ENCODE measurements around the gene KMT5C.

The KMT5C gene

DNA sequence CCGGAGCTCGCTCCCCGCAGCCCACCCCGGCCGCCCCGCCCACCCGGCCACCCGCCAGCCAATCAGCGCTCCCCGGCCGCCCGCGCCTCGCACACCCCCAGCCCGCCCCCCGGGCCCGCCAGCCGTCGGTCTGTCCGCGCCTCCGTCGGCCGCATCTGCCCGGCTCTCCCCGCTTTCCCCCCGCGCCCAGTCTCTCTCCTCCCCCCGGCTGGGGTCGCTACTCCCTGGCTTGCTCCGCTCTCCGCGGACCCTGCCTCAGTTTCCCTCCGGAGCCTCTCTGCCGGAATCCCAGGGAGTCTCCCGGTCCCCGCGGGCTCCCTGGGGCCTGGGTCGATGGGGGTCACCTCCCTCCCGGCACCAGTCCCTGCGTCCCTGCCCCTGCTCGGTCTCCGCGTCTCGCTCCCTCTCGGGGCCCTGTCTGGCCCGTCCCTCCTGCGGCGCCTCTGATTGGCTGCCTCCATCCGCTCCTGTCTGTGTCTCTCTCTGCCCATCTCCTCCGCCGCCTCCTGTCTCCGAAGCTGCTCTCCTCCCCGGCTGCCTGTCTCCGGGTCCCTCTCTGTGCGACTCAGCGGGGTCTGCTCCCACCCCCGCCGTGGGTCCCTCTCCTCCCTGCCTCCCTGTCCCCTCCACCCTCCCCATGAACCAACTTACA, 30.1 kb downstream of the KMT5C start:
- DNase-seq: no peak

DNA sequence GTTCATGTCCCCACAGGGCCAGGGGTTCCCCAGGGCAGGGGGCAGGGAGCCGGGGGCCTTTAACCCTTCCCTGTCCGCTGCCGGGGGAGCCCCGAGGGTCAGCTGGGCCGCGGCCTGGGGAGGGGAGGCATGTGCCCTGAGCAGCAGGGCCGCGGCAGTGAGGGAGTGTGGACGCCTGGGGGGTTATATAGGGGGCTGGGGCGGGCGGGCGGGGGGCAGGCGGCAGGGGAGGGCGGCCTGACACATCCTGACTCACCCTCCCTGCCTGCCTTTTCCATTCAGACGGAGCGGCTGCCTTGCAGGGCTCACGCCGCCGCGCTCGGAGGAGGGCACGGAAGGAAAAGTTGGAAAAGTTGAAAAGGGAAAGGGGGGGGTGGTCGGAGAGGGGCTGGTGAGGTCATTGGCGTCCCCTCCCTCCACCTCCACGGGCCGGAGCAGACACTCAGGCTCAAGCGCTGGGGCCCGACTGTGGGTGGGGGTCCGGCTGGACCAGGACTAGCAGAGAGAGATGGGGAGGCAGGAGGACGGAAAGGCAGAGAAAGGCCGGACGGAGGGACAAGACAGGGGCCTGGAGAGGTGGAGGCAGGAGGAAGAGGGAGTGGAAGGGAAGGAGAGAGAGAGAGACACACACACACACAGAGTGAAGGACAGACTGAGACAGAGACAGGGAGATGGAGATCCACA, 30.8 kb downstream of the KMT5C start, which contains the start of gene IL11:
TSS of gene IL11 (minus strand) at position 159 of the 684 bp plus-strand sequence. CDS start at position 6, 153 bp downstream.
- DNase-seq: no peak

DNA sequence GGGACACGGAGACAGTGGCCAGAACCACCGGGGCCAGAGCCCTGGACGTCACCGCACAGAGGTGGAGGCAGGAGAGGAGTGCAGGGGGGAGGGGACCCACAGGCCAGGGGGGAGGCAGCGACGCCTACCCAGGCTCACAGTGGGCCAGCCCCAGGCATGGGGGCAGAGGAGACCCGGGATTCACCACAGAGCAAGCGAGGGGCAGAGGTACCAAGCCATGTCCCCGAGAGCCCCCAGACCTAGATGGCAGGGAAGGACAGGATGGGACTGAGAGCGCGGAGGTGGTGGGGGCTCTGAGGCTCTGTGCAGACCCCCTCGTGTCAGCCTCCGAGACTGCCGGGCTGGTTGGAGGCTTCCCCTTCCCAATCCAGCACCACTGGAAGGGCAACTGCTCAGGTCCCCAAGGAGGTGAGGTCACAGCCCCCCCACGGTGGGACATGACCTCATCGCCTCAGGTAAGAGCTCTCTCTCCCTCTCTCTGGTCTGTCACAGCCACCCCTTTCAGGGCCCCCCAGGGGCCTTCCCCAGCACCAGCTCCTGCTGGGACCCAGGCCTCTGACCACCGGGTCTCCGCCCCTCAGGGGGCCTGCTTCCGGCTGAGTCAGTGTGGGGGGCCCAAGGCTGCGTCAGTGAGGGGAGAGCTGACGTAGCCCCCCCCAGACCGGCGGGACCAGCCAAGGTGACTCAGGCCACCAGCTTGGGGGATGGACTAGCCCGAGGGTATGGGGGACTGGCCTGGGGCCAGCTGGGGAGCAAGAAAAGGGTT, 32.8 kb downstream of the KMT5C start:
- no peak for DNase-seq

DNA sequence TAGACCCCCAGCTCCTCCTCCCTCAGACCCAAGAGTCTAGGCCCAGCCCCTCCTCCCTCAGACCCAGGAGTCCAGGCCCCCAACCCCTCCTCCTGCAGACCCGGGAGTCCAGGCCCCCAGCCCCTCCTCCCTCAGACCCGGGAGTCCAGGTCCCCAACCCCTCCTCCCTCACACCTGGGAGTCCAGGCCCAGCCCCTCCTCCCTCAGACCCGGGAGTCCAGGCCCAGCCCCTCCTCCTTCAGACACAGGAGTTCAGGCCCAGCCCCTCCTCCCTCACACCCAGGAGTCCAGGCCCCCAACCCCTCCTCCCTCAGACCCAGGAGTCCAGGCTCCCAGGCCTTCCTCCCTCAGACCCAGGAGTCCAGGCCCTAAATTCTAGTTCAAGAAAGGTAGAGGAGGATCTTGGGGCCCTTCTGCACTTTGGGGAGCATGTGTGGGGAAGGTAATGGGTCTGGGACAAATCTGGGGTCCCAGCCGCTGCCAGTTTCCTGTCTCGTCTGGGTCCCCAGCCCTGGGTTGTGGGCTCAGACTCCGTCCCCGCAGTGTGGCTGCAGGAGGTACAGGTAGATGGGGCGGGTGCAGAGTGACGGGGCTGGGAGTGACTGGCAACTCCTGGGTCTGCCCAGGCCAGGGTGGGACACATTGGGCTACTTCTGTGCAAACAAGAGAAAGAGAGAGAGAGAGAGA, 33.8 kb downstream of the KMT5C start:
- no peak for DNase-seq

DNA sequence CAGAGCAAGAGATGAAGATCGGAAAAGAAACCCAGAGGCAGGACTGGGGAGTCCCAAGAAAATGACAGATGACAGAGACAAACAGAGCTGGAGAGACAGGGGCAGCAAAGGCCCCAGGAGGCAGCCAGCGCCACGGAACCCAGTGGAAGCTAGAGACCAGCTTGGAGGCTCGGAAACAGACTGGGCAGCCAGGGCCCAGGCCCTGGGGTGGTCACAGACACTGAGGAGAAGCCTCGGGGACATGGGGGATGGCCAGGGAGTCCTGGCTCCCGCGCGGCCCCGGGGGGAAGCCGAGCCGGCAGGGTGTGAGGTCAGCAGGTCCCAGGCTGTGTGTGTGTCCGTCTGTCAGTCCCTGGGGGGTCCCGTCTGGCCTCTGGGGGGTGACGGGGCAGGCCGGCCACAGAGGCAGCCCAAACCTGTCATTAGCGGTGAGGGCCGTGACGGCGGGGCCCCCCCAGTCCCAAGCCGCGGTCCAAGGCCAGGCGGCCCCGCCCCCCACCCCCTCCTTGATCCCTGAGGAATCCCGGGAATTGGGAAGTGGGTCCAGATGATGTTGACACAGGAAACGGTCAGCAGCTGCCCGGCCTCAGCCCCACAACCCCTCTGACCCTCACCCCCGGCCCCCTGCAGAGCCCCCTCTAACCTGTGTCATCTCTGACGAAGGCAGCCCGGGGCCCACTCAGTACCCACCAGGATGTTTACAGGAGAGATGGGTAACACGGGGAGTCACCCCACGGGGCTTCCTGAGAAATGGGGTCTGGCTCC, 34.5 kb downstream of the KMT5C start:
- no peak for DNase-seq

DNA sequence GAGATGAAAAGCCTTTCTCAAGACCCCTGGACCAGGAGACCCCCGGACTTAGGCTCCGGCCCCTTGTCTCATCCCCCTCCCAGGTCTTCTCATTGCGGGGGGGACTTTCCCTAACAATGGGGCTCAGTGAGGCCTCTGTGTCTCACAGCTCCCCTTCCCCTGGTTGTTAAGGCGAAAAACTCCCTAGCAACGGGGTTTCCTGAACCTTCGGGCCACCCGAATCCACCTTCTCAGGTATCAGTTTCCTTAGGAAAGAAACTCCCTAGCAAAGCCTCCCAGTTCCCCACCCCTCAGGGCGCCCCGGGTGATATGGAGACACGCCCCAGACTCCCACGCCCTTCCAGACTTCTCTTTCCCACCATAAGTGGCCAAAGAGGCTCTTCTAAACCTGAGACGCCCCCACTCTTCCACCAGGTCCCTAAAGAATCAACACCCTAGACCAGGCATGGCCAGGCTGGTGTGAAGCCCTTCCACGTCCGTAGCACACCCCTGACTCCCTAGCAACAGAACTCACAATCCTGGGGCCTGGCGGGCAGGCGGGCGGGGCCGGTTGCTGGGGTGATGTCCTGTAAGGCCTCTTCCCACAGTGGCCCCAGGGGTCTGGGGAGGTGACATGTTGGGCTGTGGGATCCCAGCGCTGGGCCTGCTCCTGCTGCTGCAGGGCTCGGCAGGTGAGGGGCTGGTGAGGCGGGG, 36.7 kb downstream of the KMT5C start, which contains the start of gene TMEM190:
TSS of gene TMEM190 (plus strand) at position 586 of the 693 bp plus-strand sequence. CDS start at position 614, 28 bp downstream.
- DNase-seq: no peak

DNA sequence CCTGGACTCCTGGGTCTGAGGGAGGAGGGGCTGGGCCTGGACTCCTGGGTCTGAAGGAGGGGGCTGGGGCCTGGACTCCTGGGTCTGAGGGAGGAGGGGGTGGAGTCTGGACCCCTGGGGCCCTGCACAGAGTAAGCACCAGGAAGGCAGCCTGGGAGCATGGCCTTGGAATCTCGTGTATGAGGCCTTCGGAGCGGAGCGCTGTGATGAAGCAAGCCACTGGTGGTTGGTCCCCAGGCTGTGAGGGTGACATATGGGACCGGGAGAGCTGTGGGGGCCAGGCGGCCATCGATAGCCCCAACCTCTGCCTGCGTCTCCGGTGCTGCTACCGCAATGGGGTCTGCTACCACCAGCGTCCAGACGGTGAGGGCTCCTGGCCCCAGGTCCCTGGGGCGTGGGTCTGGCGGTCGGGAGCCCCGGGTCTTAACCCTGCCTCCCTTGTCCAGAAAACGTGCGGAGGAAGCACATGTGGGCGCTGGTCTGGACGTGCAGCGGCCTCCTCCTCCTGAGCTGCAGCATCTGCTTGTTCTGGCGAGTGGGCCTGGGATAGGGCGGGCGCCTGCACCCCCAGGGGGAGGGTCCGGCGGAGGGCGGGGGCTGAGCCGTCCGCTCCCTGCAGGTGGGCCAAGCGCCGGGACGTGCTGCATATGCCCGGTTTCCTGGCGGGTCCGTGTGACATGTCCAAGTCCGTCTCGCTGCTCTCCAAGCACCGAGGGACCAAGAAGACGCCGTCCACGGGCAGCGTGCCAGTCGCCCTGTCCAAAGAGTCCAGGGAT, 37.9 kb downstream of the KMT5C start:
- DNase-seq: no peak

DNA sequence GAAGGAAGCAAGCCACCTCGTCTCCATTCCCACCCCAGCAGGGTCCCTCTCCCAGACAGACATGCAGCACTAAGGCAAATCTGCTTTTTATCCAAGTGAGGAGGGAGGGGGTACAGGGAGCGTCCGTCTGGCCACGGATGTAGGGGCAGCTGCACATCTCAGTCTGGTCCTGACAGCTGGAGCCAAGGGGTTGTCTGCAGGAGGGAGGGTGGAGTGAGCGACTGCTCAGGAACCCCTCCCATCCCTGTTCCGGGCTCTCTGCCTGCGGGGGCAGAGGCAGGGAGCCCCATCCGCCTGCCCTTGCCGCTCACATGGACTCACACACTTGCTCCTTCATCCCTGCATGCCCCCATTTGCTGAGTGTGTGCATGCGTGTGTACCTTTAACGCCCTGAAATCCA, 39.5 kb downstream of the KMT5C start:
- no peak for DNase-seq

DNA sequence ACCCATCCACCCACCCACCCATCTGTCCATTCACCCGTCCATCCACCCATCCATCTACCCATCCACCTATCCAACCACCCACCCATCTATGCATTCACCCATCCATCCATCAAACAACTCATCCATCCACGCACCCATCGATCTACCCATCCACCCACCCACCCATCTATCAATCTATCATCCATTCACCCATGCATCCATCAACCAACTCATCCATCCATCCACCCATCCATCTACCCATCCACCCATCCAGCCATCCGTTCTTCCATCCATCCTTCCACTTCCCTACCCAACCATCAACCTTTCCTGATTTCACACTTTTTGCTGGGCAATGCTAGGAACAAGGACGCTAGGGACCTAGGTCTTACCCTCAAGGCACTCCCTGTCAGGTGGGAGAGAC, 42.3 kb downstream of the KMT5C start:
- no peak for DNase-seq

DNA sequence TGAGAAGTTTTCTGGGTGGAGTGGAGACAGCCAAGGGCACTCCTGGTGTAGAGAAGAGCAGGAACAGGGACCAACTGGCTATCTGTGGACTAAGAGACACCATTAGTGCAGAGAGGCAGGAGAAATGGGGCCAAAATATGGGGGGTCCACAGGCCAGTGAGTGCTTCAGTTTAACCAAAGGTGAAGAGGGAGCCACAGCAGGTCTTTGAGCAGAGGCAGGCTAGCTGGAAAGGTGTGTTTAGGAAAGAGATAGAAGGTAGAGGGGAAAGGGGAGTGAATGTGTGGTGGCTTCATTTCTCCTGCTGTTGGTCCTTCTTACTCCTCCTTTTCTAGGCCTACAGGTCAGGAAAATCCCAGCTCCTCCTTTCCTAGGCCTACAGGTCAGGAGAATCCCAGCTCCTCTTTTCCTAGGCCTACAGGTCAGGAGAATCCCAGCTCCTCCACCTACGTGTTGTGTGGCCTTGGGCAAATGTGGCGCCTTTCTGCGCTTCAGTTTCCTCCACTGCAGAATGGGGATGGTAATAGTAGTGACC, 42.9 kb downstream of the KMT5C start:
- no peak for DNase-seq

DNA sequence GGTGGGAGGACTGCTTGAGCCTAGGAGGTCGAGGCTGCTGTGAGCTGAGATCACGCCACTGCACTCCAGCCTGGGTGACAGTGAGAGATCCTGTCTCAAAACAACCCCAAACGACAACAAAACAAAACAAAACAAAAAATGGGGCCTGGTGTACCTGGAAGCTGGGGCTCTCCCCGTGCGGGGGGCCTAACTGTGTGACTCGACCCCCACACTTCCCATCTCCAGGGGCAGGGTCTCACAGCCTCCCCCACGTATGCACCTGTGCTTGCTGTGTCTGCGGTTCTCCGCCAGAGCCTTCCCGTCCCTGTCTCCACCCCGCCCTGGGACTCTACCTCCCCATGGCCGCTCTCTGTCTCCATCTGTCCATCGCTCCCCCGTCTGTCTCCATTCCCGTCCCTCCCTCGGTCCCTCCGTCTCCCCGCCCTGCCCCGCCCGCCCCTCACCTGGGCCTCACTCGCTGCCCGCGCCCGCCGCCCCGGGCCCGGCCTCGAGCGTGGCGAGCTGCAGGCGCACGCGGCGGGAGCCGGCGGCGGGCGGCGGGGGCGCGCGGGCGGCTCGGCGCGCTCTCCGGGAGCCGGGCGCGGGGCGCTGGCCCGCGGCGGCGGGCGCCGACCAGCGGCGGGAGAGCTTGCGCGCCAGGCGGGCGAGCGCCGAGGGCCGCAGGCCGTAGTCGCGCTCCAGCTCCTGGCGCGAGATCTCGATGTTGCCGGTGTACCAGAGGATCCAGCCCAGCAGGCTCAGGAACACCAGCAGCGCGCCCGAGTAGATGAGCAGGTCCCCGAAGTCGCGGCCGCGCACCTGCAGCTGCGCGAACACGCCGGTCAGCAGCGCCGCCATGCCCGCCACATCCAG, 43.8 kb downstream of the KMT5C start:
- peak; percentile 24 for DNase-seq

DNA sequence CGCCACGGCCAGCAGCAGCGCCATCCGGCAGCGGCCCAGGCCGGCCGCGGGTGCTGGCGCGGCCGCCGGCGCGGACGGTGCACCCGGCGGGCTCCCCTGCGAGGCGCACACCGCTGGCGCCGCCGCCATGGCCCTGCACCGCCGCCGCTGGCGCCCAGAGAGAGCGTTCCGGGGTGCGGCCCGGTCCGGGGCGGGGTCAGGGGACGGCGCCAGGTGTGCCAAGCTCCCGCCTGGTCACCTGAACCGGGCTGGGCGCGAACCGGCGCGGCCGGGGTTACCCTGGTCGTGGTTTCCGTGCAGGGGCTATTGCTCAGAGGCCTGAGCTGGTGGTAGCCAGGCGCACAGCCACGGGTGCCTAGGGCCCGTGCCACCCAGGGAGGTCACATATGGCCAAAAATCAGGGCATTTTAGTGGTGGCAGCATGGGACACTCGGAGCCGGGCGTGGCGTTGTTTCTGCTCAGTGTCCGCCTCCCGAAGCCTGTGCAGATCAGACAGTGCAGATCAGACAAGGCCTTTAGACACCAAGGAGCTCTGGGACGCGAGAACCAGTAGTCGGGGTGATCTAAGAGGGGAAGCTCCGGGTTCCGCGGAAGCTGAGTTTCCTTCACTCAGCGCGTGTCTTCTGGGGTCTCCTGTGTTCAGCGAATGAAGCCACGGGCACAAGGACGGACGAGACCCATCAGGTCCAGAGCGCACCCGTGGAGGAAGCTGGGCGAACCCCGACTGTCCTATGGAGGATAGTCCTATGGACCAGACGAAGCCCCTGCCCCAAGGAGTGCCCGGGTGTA, 44.6 kb downstream of the KMT5C start, which contains the start of gene TMEM238:
TSS of gene TMEM238 (minus strand) at position 162 of the 789 bp plus-strand sequence. CDS start at position 129, 33 bp downstream.
- no peak for DNase-seq

DNA sequence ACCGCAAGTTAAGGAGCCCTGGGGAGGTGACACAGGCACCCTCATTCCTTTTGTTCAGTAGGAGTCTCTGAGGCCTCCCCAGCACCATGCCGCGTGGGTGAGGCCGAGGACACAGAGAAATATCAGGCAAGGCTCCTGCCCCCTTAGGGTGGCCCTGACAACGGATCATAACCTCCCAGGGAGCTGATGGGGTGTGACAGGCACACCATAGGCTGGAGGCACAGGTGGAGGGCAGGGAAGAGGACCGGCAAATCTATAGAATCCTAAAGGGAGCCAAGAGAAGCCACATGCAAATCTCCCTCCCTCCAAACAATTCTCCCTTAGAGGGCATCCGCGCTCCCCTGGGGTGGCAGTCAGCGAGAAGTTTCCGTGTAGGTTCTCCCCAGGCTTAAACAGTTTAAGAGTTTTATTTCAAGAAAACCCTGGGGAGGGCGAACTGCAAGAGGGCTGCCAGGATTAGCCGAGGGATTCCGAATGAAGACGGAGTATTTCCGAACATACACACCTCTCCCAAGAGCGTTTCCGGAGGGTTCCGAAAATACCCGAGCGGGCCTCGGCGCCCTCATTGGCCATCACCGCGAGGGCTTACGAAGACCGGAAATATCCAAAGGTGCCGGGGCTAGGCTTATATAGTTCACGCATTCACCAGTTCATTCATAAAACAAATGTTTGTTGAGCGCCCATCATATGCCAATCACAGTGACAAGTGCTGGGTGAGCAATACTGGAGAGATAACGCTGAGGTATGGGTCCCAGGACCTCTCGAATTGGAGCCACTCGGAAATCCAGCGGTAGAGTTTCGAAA, 45.4 kb downstream of the KMT5C start:
- peak; percentile 87 for DNase-seq

DNA sequence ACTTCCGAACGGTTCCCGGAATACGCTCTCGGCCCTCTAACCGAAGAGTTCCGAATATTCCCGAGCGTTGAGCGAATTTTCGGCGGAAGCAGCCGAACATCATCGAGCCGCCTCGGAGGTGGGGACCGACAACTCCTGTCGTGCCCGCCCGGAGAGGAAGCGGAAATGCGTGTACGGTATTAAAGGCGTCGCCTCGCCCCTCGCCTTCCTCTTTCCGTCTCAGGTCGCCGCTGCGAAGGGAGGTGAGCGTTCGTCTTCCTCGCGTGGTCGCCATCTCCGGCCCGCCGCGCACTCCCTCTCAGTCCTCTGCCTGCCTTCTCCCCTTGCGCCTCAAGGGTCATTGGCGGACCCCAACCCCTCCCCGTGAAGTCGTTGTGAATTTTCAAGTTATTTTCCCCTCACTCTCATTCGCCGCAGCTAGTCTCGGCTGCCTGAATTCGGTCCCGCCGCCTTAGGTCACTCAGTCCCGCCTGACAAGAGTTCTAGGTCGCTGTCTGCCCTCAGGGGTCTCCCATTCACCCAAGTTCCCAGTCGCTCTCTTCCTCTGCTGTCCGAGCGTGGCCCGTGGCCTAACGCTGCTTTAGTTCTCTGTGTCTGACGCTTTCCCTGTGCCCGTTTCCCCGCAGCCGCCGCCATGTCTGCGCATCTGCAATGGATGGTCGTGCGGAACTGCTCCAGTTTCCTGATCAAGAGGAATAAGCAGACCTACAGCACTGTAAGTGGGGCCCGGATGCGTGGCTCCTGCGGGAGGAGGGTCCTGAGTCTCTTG, 46.2 kb downstream of the KMT5C start, which contains the start of gene RPL28:
TSS of gene RPL28 (plus strand) at position 209 of the 769 bp plus-strand sequence. CDS start at position 635, 426 bp downstream.
- peak; percentile 98 for DNase-seq

DNA sequence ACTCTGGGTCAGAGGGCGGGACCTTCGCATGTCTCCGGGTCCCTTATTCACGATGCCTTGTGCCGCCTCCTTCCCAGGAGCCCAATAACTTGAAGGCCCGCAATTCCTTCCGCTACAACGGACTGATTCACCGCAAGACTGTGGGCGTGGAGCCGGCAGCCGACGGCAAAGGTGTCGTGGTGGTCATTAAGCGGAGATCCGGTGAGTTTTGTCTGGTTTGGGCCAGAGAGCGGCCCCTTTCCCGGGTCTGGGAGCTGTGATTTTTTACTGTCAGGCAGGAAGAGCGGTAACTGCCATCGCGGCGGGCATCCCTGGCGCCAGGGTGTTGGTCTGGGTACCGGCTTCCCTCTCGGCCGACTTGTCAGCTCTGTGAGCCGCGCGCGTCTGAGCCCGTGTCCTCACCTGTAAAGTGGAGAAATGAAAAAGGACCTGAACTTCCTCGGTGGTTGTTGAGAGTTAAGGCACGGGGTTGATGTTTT, 46.9 kb downstream of the KMT5C start:
- DNase-seq: no peak

DNA sequence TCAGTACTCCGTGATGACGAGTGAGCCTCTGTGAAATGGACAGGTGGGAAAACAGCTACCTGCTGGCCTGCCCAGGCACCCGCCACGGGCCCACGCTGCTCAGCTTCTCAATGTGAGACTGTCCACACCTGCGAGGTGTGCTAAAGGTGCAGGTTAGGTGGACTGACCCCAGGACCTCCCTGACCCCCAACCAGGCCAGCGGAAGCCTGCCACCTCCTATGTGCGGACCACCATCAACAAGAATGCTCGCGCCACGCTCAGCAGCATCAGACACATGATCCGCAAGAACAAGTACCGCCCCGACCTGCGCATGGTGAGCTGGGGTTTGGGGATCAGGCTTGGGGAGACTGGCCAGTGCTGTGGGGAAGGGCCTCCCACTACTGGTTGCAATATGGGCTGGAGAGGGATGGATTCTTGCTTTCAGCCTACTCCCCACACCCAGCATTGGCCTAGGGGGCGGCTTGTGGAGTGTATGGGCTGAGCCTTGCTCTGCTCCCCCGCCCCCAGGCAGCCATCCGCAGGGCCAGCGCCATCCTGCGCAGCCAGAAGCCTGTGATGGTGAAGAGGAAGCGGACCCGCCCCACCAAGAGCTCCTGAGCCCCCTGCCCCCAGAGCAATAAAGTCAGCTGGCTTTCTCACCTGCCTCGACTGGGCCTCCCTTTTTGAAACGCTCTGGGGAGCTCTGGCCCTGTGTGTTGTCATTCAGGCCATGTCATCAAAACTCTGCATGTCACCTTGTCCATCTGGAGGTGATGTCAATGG, 48.2 kb downstream of the KMT5C start:
- no peak for DNase-seq
